GM23338 (cell line): ENCODE measurements around the gene GUCY2C. TPM values are rescaled to one million over a fixed set of nuclear protein-coding genes. Genes with fewer than 3 reads are reported as not detected.

ENCODE experiments used
- ATAC-seq: fragments of 200-7000 bp; cut with Tn5 transposase; 3 replicates; pipeline ENCODE4 v1.9.1; 2020
- DNase-seq: peaks from one replicate; pipeline ENCODE4 v3.0.0-alpha.2; 2015; ENCODE audit warnings: low spot score
- H2AFZ ChIP-seq: fragments of 200-600 bp; sonication (generic); 2 replicates; pipeline ENCODE4 v1.8.0; 2016; ENCODE audit warnings: antibody characterized with exemption, mild to moderate bottlenecking, moderate library complexity
- H3F3A ChIP-seq: fragments of 200-600 bp; sonication (generic); replicated peaks from 2 replicates; pipeline ENCODE4 v1.8.0; 2017; ENCODE audit warnings: antibody characterized with exemption, mixed run types, low read depth
- H3K27ac ChIP-seq: fragments of 200-600 bp; sonication (generic); 2 replicates; pipeline ENCODE4 v1.6.1; 2016; ENCODE audit warnings: low read depth
- H3K27me3 ChIP-seq: fragments of 200-600 bp; sonication (generic); 2 replicates; pipeline ENCODE4 v1.8.0; 2016; ENCODE audit warnings: mild to moderate bottlenecking, mixed run types, moderate library complexity; ENCODE audit not compliant: insufficient read depth
- H3K36me3 ChIP-seq: fragments of 200-600 bp; sonication (generic); 2 replicates; pipeline ENCODE4 v1.8.0; 2016; ENCODE audit warnings: mild to moderate bottlenecking; ENCODE audit not compliant: insufficient read depth
- H3K4me1 ChIP-seq: fragments of 200-600 bp; sonication (generic); 2 replicates; pipeline ENCODE4 v1.8.0; 2016; ENCODE audit warnings: mild to moderate bottlenecking, moderate library complexity; ENCODE audit not compliant: insufficient read depth
- H3K4me2 ChIP-seq: fragments of 200-600 bp; sonication (generic); 2 replicates; pipeline ENCODE4 v1.7.1; 2017; ENCODE audit warnings: mixed run types
- H3K4me3 ChIP-seq: fragments of 200-600 bp; sonication (generic); 2 replicates; pipeline ENCODE4 v1.6.1; 2016; ENCODE audit warnings: mixed run types
- H3K79me2 ChIP-seq: fragments of 200-600 bp; sonication (generic); replicated peaks from 2 replicates; pipeline ENCODE4 v1.8.0; 2017; ENCODE audit warnings: mild to moderate bottlenecking; ENCODE audit not compliant: insufficient read depth
- H3K9me2 ChIP-seq: fragments of 200-600 bp; sonication (generic); 2 replicates; pipeline ENCODE4 v1.8.0; 2017; ENCODE audit not compliant: insufficient read depth
- H4K20me1 ChIP-seq: fragments of 200-600 bp; sonication (generic); replicated peaks from 2 replicates; pipeline ENCODE4 v1.8.0; 2017; ENCODE audit warnings: mild to moderate bottlenecking; ENCODE audit not compliant: insufficient read depth
- H3K27ac Mint-ChIP-seq: 2 replicates; pipeline ENCODE4 v1.8.0; 2020; ENCODE audit warnings: inconsistent platforms, mild to moderate bottlenecking, moderate library complexity, mixed read lengths
- H3K27me3 Mint-ChIP-seq: 3 replicates; pipeline ENCODE4 v1.8.0; 2022; ENCODE audit warnings: low read depth, mild to moderate bottlenecking, moderate library complexity, mixed read lengths, inconsistent platforms; ENCODE audit not compliant: insufficient read depth, poor library complexity
- H3K36me3 Mint-ChIP-seq: 3 replicates; pipeline ENCODE4 v1.8.0; 2021; ENCODE audit warnings: low read depth, mild to moderate bottlenecking, inconsistent platforms, moderate library complexity, mixed read lengths
- H3K4me1 Mint-ChIP-seq: 3 replicates; pipeline ENCODE4 v1.8.0; 2020; ENCODE audit warnings: mild to moderate bottlenecking, inconsistent platforms, mixed read lengths
- H3K4me3 Mint-ChIP-seq: 3 replicates; pipeline ENCODE4 v1.8.0; 2021; ENCODE audit warnings: moderate library complexity, mild to moderate bottlenecking, inconsistent platforms, mixed read lengths
- H3K9me3 Mint-ChIP-seq: 3 replicates; pipeline ENCODE4 v1.8.0; 2020; ENCODE audit warnings: moderate library complexity, mild to moderate bottlenecking, inconsistent platforms, mixed read lengths
- CREB1 ChIP-seq: fragments of 250-450 bp; sonication (Bioruptor Pico); IDR thresholded peaks from 2 replicates; pipeline ENCODE4 v1.5.0; 2020; ENCODE audit warnings: low read depth, mild to moderate bottlenecking, moderate library complexity
- STAT1 ChIP-seq: IDR thresholded peaks from one replicate; pipeline ENCODE4 v1.6.1; 2016; ENCODE audit warnings: antibody characterized with exemption; ENCODE audit not compliant: unreplicated experiment
- ZNF114 ChIP-seq: fragments of 250-450 bp; sonication (Bioruptor Pico); IDR thresholded peaks from 2 replicates; pipeline ENCODE4 v1.5.0; 2020; ENCODE audit warnings: mild to moderate bottlenecking, moderate library complexity
- polyA plus RNA-seq: library from polyadenylated mRNA; unstranded; fragments of >200 nt; fragmentation: Nextera tagmentation; extraction: Ambion mirVana; gene quantifications from 2 replicates; pipeline ENCODE4 v1.2.1, GENCODE V29; 2016
- total RNA-seq: library from RNA; depleted of rRNA; stranded (reverse); fragments of >200 nt; shearing (Covaris generic); gene quantifications from 2 replicates; pipeline ENCODE4 v1.2.3, GENCODE V29; 2014
- TF ChIP-seq, protein P1 (sequence below): fragments of 250-450 bp; sonication (Bioruptor Pico); IDR thresholded peaks from 2 replicates; pipeline ENCODE4 v1.5.0; 2020; ENCODE audit warnings: mild to moderate bottlenecking, moderate library complexity
- TF ChIP-seq, protein P2 (sequence below), 2 experiments: fragments of 200-600 bp in 1 of 2; sonication (generic) in 1 of 2; conservative IDR thresholded peaks; 2 replicates each; pipeline versions ENCODE4 v1.5.1 to v1.6.1; 2016 to 2017; ENCODE audit warnings: antibody characterized with exemption in 2 of 2, low read depth in 2 of 2, mild to moderate bottlenecking in 2 of 2, moderate library complexity in 1 of 2

The GUCY2C gene
- total and polyA plus RNA-seq, 2 experiments from 2014 or later, result 2.1 to 3.1 TPM

DNA sequence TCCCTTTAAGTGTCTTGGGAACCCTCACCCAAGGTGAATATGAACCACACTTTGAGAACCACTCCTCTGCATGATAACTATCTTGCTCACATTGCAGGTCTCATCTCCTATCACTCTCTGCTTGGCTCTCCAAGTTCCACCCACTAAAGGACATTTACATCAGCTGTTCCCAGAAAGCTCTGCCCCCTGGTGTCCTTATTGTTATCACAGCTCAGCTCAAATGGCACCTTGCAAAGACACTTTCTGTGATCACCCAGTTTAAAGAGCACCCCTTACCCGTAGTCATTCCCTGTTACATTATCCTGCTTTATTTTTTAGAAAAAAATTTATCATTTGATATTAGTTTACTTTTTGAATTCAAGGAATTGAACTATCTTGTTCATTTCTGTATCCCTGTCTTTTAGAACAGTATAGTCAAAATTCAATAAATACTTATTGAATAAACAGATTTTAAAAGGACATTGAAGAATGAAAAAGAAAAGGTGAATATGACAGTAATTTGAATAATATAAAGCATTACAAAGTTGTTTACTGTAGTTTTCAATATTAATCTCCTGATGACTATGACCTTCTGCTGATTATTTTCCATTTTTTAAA, 20.5 kb upstream of the GUCY2C start:
- ATAC-seq (peak; percentile 79), DNase-seq (peak; percentile 86)
- Histone ChIP-seq H3K4me2 (peak overlapping the region; percentile 53; the same call in 1 of the 2 replicates), H2AFZ (no peak overlapping the region), H3K27ac (no peak overlapping the region), H4K20me1 (no peaks in the 10 kb centered on the region), H3F3A (0 out of 2 replicates have a peak, but pooled peaks cover 1% of the 10 kb centered on the region), H3K4me1 (peaks cover 38% of the 10 kb centered on the region), H3K79me2 (peaks cover 8% of the 10 kb centered on the region), H3K4me3 (no peak overlapping the region), H3K9me2 (no peaks in the 10 kb centered on the region), H3K27me3 (no peaks in the 10 kb centered on the region), H3K36me3 (no peaks in the 10 kb centered on the region)
- Mint-ChIP-seq H3K36me3 (peaks cover 15% of the 10 kb centered on the region), H3K27me3 (peaks cover 2% of the 10 kb centered on the region), H3K9me3 (peaks cover 12% of the 10 kb centered on the region), H3K4me3 (no peak overlapping the region), H3K4me1 (peaks cover 45% of the 10 kb centered on the region), H3K27ac (no peak overlapping the region)
- TF ChIP-seq ZNF114 (CRISPR knock-in tag) (no peak), STAT1 (no peak), CREB1 (no peak)
- TF ChIP-seq, protein P1, sequence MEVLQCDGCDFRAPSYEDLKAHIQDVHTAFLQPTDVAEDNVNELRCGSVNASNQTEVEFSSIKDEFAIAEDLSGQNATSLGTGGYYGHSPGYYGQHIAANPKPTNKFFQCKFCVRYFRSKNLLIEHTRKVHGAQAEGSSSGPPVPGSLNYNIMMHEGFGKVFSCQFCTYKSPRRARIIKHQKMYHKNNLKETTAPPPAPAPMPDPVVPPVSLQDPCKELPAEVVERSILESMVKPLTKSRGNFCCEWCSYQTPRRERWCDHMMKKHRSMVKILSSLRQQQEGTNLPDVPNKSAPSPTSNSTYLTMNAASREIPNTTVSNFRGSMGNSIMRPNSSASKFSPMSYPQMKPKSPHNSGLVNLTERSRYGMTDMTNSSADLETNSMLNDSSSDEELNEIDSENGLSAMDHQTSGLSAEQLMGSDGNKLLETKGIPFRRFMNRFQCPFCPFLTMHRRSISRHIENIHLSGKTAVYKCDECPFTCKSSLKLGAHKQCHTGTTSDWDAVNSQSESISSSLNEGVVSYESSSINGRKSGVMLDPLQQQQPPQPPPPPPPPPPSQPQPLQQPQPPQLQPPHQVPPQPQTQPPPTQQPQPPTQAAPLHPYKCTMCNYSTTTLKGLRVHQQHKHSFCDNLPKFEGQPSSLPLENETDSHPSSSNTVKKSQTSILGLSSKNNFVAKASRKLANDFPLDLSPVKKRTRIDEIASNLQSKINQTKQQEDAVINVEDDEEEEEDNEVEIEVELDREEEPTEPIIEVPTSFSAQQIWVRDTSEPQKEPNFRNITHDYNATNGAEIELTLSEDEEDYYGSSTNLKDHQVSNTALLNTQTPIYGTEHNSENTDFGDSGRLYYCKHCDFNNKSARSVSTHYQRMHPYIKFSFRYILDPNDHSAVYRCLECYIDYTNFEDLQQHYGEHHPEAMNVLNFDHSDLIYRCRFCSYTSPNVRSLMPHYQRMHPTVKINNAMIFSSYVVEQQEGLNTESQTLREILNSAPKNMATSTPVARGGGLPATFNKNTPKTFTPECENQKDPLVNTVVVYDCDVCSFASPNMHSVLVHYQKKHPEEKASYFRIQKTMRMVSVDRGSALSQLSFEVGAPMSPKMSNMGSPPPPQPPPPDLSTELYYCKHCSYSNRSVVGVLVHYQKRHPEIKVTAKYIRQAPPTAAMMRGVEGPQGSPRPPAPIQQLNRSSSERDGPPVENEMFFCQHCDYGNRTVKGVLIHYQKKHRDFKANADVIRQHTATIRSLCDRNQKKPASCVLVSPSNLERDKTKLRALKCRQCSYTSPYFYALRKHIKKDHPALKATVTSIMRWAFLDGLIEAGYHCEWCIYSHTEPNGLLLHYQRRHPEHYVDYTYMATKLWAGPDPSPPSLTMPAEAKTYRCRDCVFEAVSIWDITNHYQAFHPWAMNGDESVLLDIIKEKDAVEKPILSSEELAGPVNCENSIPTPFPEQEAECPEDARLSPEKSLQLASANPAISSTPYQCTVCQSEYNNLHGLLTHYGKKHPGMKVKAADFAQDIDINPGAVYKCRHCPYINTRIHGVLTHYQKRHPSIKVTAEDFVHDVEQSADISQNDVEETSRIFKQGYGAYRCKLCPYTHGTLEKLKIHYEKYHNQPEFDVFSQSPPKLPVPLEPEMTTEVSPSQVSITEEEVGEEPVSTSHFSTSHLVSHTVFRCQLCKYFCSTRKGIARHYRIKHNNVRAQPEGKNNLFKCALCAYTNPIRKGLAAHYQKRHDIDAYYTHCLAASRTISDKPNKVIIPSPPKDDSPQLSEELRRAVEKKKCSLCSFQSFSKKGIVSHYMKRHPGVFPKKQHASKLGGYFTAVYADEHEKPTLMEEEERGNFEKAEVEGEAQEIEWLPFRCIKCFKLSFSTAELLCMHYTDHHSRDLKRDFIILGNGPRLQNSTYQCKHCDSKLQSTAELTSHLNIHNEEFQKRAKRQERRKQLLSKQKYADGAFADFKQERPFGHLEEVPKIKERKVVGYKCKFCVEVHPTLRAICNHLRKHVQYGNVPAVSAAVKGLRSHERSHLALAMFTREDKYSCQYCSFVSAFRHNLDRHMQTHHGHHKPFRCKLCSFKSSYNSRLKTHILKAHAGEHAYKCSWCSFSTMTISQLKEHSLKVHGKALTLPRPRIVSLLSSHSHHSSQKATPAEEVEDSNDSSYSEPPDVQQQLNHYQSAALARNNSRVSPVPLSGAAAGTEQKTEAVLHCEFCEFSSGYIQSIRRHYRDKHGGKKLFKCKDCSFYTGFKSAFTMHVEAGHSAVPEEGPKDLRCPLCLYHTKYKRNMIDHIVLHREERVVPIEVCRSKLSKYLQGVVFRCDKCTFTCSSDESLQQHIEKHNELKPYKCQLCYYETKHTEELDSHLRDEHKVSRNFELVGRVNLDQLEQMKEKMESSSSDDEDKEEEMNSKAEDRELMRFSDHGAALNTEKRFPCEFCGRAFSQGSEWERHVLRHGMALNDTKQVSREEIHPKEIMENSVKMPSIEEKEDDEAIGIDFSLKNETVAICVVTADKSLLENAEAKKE (CRISPR knock-in tag), result peak; percentile 70; the same call in 1 of the 2 replicates
- TF ChIP-seq, protein P2, sequence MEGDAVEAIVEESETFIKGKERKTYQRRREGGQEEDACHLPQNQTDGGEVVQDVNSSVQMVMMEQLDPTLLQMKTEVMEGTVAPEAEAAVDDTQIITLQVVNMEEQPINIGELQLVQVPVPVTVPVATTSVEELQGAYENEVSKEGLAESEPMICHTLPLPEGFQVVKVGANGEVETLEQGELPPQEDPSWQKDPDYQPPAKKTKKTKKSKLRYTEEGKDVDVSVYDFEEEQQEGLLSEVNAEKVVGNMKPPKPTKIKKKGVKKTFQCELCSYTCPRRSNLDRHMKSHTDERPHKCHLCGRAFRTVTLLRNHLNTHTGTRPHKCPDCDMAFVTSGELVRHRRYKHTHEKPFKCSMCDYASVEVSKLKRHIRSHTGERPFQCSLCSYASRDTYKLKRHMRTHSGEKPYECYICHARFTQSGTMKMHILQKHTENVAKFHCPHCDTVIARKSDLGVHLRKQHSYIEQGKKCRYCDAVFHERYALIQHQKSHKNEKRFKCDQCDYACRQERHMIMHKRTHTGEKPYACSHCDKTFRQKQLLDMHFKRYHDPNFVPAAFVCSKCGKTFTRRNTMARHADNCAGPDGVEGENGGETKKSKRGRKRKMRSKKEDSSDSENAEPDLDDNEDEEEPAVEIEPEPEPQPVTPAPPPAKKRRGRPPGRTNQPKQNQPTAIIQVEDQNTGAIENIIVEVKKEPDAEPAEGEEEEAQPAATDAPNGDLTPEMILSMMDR (conservative IDR thresholded peaks at IDR 0.05; ENCODE audit: low read depth in 2 of 2), result peak; percentile 71 to 86
